HCT116 (cell line): ENCODE results near the gene IRGC. TPM values are rescaled to one million over a fixed set of nuclear protein-coding genes. Genes with fewer than 3 reads are reported as not detected.

Source experiments
- ATAC-seq: fragments of 200-7000 bp; cut with Tn5 transposase; 2 replicates; pipeline ENCODE4 v1.9.1; 2020; ENCODE audit warnings: mild to moderate bottlenecking, moderate library complexity
- BruUV-seq: library from RNA; stranded (reverse); fragments of 400-500 nt; replicated peaks from 2 replicates; lab custom pipeline; 2021; lab: Mats Ljungman, UMichigan
- CTCF ChIA-PET: fragments of 300-600 bp; sonication (Branson Sonifier 250); formaldehyde crosslinking; loops from one replicate; lab custom pipeline; 2021; ENCODE audit warnings: antibody characterized with exemption; lab: Charles Lee
- POLR2A ChIA-PET: fragments of 300-600, 350-600 bp; sonication (Branson Sonifier 250); formaldehyde crosslinking; loops from one replicate; lab custom pipeline; 2021; ENCODE audit warnings: antibody characterized with exemption; lab: Charles Lee
- RAD21 ChIA-PET, 2 experiments: fragments of 300-600 bp; sonication (Branson Sonifier 250); formaldehyde crosslinking; loops; one replicate each; lab custom pipeline; 2023; ENCODE audit warnings: low total read pairs in 2 of 2; ENCODE audit not compliant: uncharacterized antibody in 2 of 2, unreplicated experiment in 2 of 2, low non-redundant PET in 1 of 2; lab: Charles Lee
- DNase-seq: peaks from one replicate; pipeline ENCODE4 v3.0.0-alpha.2; 2010; ENCODE audit warnings: low read depth, low spot score
- H2AFZ ChIP-seq: fragments of 200-600 bp; shearing (Covaris generic), sonication (generic); 2 replicates; pipeline ENCODE4 v1.6.1; 2017; ENCODE audit warnings: low read depth, mixed run types, mixed read lengths, antibody characterized with exemption, low read length; ENCODE audit not compliant: poor library complexity, severe bottlenecking
- H3K27ac ChIP-seq: 2 replicates; pipeline ENCODE4 v1.5.1; 2012; ENCODE audit warnings: low read depth, low read length
- H3K27me3 ChIP-seq: fragments of 200-600 bp; sonication (generic); 2 replicates; pipeline ENCODE4 v1.6.1; 2016; ENCODE audit warnings: mixed run types, low read length, mixed read lengths; ENCODE audit not compliant: insufficient read depth
- H3K36me3 ChIP-seq, 2 experiments: fragments of 200-500 bp in 1 of 2; fragments of 200-600 bp in 1 of 2; sonication (Bioruptor generic) in 1 of 2; sonication (generic) in 1 of 2; 2 replicates each; pipeline versions ENCODE4 v1.5.1 to v1.6.1; 2014 to 2016; ENCODE audit warnings: low read length in 2 of 2, inconsistent platforms in 1 of 2, mixed read lengths in 1 of 2, mixed run types in 1 of 2; ENCODE audit not compliant: insufficient read depth in 2 of 2, control insufficient read depth in 1 of 2
- H3K4me1 ChIP-seq, 2 experiments: fragments of 200-600 bp in 1 of 2; sonication (generic) in 1 of 2; 2 replicates each; pipeline versions ENCODE4 v1.5.1 to v1.6.1; 2012 to 2017; ENCODE audit warnings: low read length in 2 of 2, inconsistent platforms in 1 of 2, mild to moderate bottlenecking in 1 of 2, mixed read lengths in 1 of 2, mixed run types in 1 of 2, moderate library complexity in 1 of 2; ENCODE audit not compliant: insufficient read depth in 2 of 2, control insufficient read depth in 1 of 2
- H3K4me2 ChIP-seq: fragments of 200-600 bp; sonication (generic); 2 replicates; pipeline ENCODE4 v1.6.1; 2017; ENCODE audit warnings: mixed run types, low read length, mixed read lengths
- H3K4me3 ChIP-seq, 2 experiments: fragments of 200-600 bp in 1 of 2; sonication (generic) in 1 of 2; replicated peaks in 1 of 2; 2 replicates each; pipeline ENCODE4 v1.5.1; 2011 to 2016; ENCODE audit warnings: low read length in 2 of 2, control low read depth in 1 of 2, low read depth in 1 of 2, mild to moderate bottlenecking in 1 of 2, mixed read lengths in 1 of 2, mixed run types in 1 of 2
- H3K79me2 ChIP-seq: fragments of 200-600 bp; sonication (generic); 2 replicates; pipeline ENCODE4 v1.6.1; 2017; ENCODE audit warnings: mild to moderate bottlenecking, mixed run types, low read length, moderate library complexity, mixed read lengths; ENCODE audit not compliant: insufficient read depth
- H3K9ac ChIP-seq: fragments of 200-600 bp; sonication (generic); 2 replicates; pipeline ENCODE4 v1.6.1; 2016; ENCODE audit warnings: low read length, mixed read lengths
- H3K9me2 ChIP-seq: fragments of 200-600 bp; sonication (generic), shearing (Covaris generic); 2 replicates; pipeline ENCODE4 v1.6.1; 2017; ENCODE audit warnings: mixed run types, mild to moderate bottlenecking, moderate library complexity; ENCODE audit not compliant: insufficient read depth
- H3K9me3 ChIP-seq, 2 experiments: fragments of 200-500 bp in 1 of 2; fragments of 200-600 bp in 1 of 2; sonication (Bioruptor generic) in 1 of 2; sonication (generic) in 1 of 2; 2 replicates each; pipeline ENCODE4 v1.6.1; 2014 to 2017; ENCODE audit warnings: low read length in 2 of 2, mixed read lengths in 2 of 2, inconsistent platforms in 1 of 2, low read depth in 1 of 2, mild to moderate bottlenecking in 1 of 2, mixed run types in 1 of 2, moderate library complexity in 1 of 2; ENCODE audit not compliant: control insufficient read depth in 1 of 2, insufficient read depth in 1 of 2
- H4K20me1 ChIP-seq: fragments of 200-600 bp; sonication (generic), shearing (Covaris generic); 2 replicates; pipeline ENCODE4 v1.6.1; 2017; ENCODE audit warnings: mixed run types, mild to moderate bottlenecking, moderate library complexity; ENCODE audit not compliant: insufficient read depth
- ELF1 ChIP-seq: IDR thresholded peaks from 2 replicates; pipeline ENCODE4 v1.6.1; 2012; ENCODE audit warnings: low read depth, borderline replicate concordance
- EZH2phosphoT487 ChIP-seq: fragments of 200-600 bp; IDR thresholded peaks from 2 replicates; pipeline ENCODE4 v1.6.1; 2018; ENCODE audit warnings: antibody characterized with exemption, borderline replicate concordance
- JUND ChIP-seq: IDR thresholded peaks from 2 replicates; pipeline ENCODE4 v1.6.1; 2012
- RAD21 ChIP-seq: IDR thresholded peaks from 2 replicates; pipeline ENCODE4 v1.6.1; 2012; ENCODE audit warnings: low read depth, mild to moderate bottlenecking
- SRF ChIP-seq: IDR thresholded peaks from 2 replicates; pipeline ENCODE4 v1.6.1; 2012; ENCODE audit warnings: low read depth
- TCF7L2 ChIP-seq: IDR thresholded peaks from 2 replicates; pipeline ENCODE4 v1.7.0; 2011; ENCODE audit warnings: borderline replicate concordance, inconsistent platforms; ENCODE audit not compliant: insufficient read depth, insufficient read length; ENCODE audit errors: extremely low read depth
- YY1 ChIP-seq: IDR thresholded peaks from 2 replicates; pipeline ENCODE4 v1.6.1; 2011; ENCODE audit warnings: low read length, low read depth, moderate library complexity, mild to moderate bottlenecking; ENCODE audit not compliant: insufficient replicate concordance; ENCODE audit errors: extremely low read depth
- ZNF274 ChIP-seq: fragments of 200-500 bp; sonication (Bioruptor generic); IDR thresholded peaks from 2 replicates; pipeline ENCODE4 v1.6.1; 2014; ENCODE audit warnings: mild to moderate bottlenecking, low read depth, low read length, inconsistent platforms
- intact Hi-C: fragments of 100-400 bp; cut with micrococcal nuclease; formaldehyde crosslinking; loops from 2 replicates; pipeline ENCODE4 v1.10.0; 2022
- total RNA-seq: library from RNA; stranded (reverse); gene quantifications from one replicate; pipeline ENCODE4 v1.2.1, GENCODE V29; 2021; ENCODE audit not compliant: unreplicated experiment

The IRGC gene
- total RNA-seq, 1 experiment from 2014 or later, result not detected

DNA sequence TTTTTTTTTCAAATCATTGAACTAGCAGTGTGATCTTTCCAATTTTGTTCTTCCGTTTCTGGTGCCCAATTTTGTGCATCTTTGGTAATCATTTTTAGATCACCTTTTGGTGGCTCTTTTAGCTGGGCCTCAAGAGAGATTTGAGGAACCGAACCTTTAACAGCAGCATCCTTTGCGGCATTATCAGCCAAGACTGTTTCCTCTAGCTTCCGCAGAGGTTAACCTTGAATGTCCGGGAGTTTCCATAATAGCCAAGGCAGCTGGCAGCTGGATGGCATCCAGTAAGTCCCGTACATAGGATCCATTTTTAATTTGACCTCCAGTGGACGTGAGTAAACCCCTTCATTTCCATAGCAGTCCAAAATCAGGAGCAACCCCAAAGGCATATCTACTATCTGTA is 9.6 kb downstream of the IRGC start:
- H3K4me1 ChIP-seq, result peaks cover 4 to 11% of the 10 kb centered on the region in 2 experiments; a peak in 3 of 4 replicates
- no peaks in the 10 kb centered on the region for H3K9me2 ChIP-seq
- no peak for DNase-seq
- no peaks in the 10 kb centered on the region for H3K27me3 ChIP-seq
- intact Hi-C loops, result no loop called here
- no peak overlapping the region for H3K27ac ChIP-seq
- H2AFZ ChIP-seq, result no peak overlapping the region
- no peaks in the 10 kb centered on the region for H3K9me3 ChIP-seq
- ChIA-PET POLR2A (interaction anchor here (0.6 to 6.1 kb wide), 2 partner anchors 51 to 56 kb away, joined by 3 to 53 read pairs; partner anchors contain the start of gene PLAUR), CTCF (interaction anchor here (0.7 to 4.8 kb wide), 3 partner anchors 41 to 57 kb away, joined by 3 to 38 read pairs (median 3); no protein-coding TSS in a partner anchor)
- H3K9ac ChIP-seq, result no peak overlapping the region
- peaks cover 10 to 15% of the 10 kb centered on the region in 2 experiments; a peak in 3 of 4 replicates for H3K36me3 ChIP-seq
- no peak overlapping the region for H3K4me3 ChIP-seq
- no peaks in the 10 kb centered on the region for H3K79me2 ChIP-seq
- H3K4me2 ChIP-seq, result no peak overlapping the region
- TF ChIP-seq ZNF274, result no peak
- no peak for TF ChIP-seq ELF1
- no peak for TF ChIP-seq TCF7L2
- no peak for TF ChIP-seq SRF
- no peak for TF ChIP-seq EZH2phosphoT487
- TF ChIP-seq, all 23 proteins: peak for 0
- BruUV-seq, result no TSS peak
- no peak for ATAC-seq
- no peaks in the 10 kb centered on the region for H4K20me1 ChIP-seq
- RAD21 ChIA-PET, result interaction anchor here in 1 of 2 experiments (0.6 kb wide), 1 partner anchor 56 kb away, joined by 5 read pairs; no protein-coding TSS in a partner anchor

- ChIA-PET RAD21 (no interaction called here), POLR2A (interaction anchor here (6.1 kb wide), 1 partner anchor 57 kb away, joined by 53 read pairs; the partner anchor contains the start of gene PLAUR), CTCF (no interaction called here)
- Histone ChIP-seq H3K27ac (no peak overlapping the region), H3K27me3 (no peaks in the 10 kb centered on the region), H3K36me3 (peaks cover 15 to 26% of the 10 kb centered on the region in 2 experiments; a peak in 3 of 4 replicates), H3K9me3 (no peaks in the 10 kb centered on the region), H3K9ac (no peak overlapping the region), H4K20me1 (no peaks in the 10 kb centered on the region), H3K4me3 (no peak overlapping the region), H3K9me2 (no peaks in the 10 kb centered on the region), H2AFZ (no peak overlapping the region), H3K79me2 (no peaks in the 10 kb centered on the region), H3K4me2 (no peak overlapping the region), H3K4me1 (peaks cover 4 to 6% of the 10 kb centered on the region in 2 experiments; a peak in 2 of 4 replicates)
- no peak for ATAC-seq
- DNase-seq, result no peak
- BruUV-seq, result no TSS peak
- intact Hi-C loops, result no loop called here
- TF ChIP-seq JUND, result no peak
- TF ChIP-seq RAD21, result no peak
- TF ChIP-seq SRF, result no peak
- TF ChIP-seq YY1, result no peak
- no peak for TF ChIP-seq EZH2phosphoT487
These were observed 11.1 kb downstream of the IRGC start for GRCh38 chr19:43726736-43727592.
